ENCODE data around the gene THPO. TPM values are rescaled to one million over a fixed set of nuclear protein-coding genes. Genes with fewer than 3 reads are reported as not detected.

The THPO gene
- polyA plus RNA-seq, 1 donor = 2.5 TPM

GRCh38 chr3:184361932-184362667, 15.9 kb downstream of the THPO start:
- DNase-seq = no peak

GRCh38 chr3:184361532-184361931, 16.5 kb downstream of the THPO start, which contains the start of the genes CLCN2 and POLR2H:
TSS of gene CLCN2 (minus strand) at chr3:184361605. CDS start at chr3:184361479, 126 bp downstream.
TSS of gene POLR2H (plus strand) at chr3:184361710. CDS start at chr3:184363493, 1,783 bp downstream.
- DNase-seq = no peak

GRCh38 chr3:184360929-184361531, 17.0 kb downstream of the THPO start:
- DNase-seq = no peak

GRCh38 chr3:184360070-184360928, 17.7 kb downstream of the THPO start:
- no peak for DNase-seq

- DNase-seq = no peak
Measured at GRCh38 chr3:184359610-184360009, 18.4 kb downstream of the THPO start.

GRCh38 chr3:184358921-184359350, 19.1 kb downstream of the THPO start:
- no peak for DNase-seq

GRCh38 chr3:184358124-184358767, 19.8 kb downstream of the THPO start:
- no peak for DNase-seq

GRCh38 chr3:184357248-184358123, 20.5 kb downstream of the THPO start:
- no peak for DNase-seq

- DNase-seq = no peak
Measured at GRCh38 chr3:184355261-184356040, 22.6 kb downstream of the THPO start.

- no peak for DNase-seq
Measured at GRCh38 chr3:184354754-184355153, 23.3 kb downstream of the THPO start.

GRCh38 chr3:184354121-184354728, 23.8 kb downstream of the THPO start:
- DNase-seq = no peak

- no peak for DNase-seq
Measured at GRCh38 chr3:184353546-184353941, 24.5 kb downstream of the THPO start.

GRCh38 chr3:184352897-184353545, 25.0 kb downstream of the THPO start:
- DNase-seq = no peak

GRCh38 chr3:184352149-184352785, 25.7 kb downstream of the THPO start:
- DNase-seq = no peak

GRCh38 chr3:184351511-184352148, 26.4 kb downstream of the THPO start:
- DNase-seq = no peak

GRCh38 chr3:184350618-184351017, 27.4 kb downstream of the THPO start:
- DNase-seq = no peak

GRCh38 chr3:184349563-184350470, 28.2 kb downstream of the THPO start:
- DNase-seq = no peak

- DNase-seq = no peak
Measured at GRCh38 chr3:184348057-184348382, 30.0 kb downstream of the THPO start.

All from hindlimb muscle (tissue), 1 donor.